ENCODE measurements around the gene APOE. TPM values are rescaled to one million over a fixed set of nuclear protein-coding genes. Genes with fewer than 3 reads are reported as not detected.
"Not testable (repeated sequence)": the region's sequence is repeated elsewhere in the genome, so short reads cannot be mapped to it uniquely, and the experiment has no call there.

APOE gene
- total RNA-seq, 4 donors from 2014 or later = 199 to 635 (median 313) TPM

DNA sequence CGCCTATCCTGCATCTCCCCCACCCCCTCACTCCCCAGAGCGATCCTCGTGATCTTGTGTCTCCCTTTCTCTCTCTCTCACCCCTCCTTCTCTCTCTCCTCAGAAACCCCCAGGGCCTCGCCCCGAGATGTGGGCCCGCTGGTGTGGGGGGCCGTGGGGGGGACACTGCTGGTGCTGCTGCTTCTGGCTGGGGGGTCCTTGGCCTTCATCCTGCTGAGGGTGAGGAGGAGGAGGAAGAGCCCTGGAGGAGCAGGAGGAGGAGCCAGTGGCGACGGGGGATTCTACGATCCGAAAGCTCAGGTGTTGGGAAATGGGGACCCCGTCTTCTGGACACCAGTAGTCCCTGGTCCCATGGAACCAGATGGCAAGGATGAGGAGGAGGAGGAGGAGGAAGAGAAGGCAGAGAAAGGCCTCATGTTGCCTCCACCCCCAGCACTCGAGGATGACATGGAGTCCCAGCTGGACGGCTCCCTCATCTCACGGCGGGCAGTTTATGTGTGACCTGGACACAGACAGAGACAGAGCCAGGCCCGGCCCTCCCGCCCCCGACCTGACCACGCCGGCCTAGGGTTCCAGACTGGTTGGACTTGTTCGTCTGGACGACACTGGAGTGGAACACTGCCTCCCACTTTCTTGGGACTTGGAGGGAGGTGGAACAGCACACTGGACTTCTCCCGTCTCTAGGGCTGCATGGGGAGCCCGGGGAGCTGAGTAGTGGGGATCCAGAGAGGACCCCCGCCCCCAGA lies 27.3 kb upstream of the APOE start:
- no peak for TF ChIP-seq CTCF (IDR thresholded peaks at IDR 0.05)
- TF ChIP-seq POLR2A (IDR thresholded peaks at IDR 0.05) = no peak
- 61 to 68% methylated on average over 22 to 24 of the region's 26 CpGs for WGBS, 2 donors
- Histone ChIP-seq H3K4me1 (peaks cover 0 to 10% of the 10 kb centered on the region in 2 donors), H3K4me3 (replicated peaks in 1 of 3) (no peak overlapping the region), H3K36me3 (peaks cover 35 to 46% of the 10 kb centered on the region in 2 donors), H3K27me3 (no peaks in the 10 kb centered on the region), H3K27ac (no peak overlapping the region), H3K9me3 (no peaks in the 10 kb centered on the region)
- intact Hi-C loops (cut with DNase I) = no loop called here
- DNase-seq = peak; percentile 44 to 54

DNA sequence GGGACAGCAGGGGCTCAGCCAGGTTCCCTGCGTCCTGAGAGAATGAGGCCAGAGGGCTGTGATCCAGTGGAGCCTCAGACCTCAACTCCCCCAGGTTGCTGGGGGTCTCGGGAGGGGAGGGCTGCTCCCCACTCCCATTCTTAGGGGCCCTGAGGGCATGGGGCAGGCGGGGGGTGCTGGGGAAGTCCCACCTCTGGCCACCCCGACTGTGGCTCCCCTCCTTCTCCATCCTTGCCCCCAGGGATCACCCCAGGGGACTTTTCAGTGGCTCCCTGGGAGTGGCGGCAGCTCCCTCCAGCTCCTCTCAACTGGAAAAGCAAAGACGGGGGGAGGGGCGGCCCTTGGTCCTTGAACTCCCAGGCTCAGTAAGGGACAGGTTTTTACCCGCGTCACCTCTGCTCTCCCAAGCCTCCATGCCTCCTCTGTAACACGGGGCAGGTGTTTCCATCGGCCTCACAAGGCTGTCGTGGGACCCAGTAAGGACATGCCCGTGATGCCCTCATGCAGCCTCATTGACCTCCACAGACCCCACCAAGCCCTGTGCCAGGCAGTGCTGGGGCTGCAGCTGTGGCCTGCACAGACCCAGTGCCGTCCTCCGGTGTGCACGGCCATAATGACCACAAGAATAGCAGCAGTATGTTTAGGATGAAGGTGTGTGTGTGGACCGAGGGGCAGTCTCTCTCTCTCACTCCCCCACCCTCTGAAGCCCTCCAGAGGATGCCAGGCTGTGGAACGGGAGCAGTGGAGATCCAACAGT lies 26.1 kb upstream of the APOE start:
- 46 to 63% methylated on average over 4 to 15 of the region's 18 CpGs for WGBS, 2 donors
- no peak overlapping the region for H3K27ac ChIP-seq
- peaks cover 28 to 35% of the 10 kb centered on the region in 2 donors for H3K36me3 ChIP-seq
- TF ChIP-seq POLR2A (IDR thresholded peaks at IDR 0.05) = no peak
- TF ChIP-seq CTCF (IDR thresholded peaks at IDR 0.05) = no peak
- H3K4me3 ChIP-seq (replicated peaks in 1 of 3) = no peak overlapping the region
- H3K4me1 ChIP-seq = peaks cover 0 to 10% of the 10 kb centered on the region in 2 donors
- no peaks in the 10 kb centered on the region for H3K9me3 ChIP-seq
- DNase-seq = peak; percentile 78
- no peaks in the 10 kb centered on the region for H3K27me3 ChIP-seq
- intact Hi-C loops (cut with DNase I) = no loop called here

DNA sequence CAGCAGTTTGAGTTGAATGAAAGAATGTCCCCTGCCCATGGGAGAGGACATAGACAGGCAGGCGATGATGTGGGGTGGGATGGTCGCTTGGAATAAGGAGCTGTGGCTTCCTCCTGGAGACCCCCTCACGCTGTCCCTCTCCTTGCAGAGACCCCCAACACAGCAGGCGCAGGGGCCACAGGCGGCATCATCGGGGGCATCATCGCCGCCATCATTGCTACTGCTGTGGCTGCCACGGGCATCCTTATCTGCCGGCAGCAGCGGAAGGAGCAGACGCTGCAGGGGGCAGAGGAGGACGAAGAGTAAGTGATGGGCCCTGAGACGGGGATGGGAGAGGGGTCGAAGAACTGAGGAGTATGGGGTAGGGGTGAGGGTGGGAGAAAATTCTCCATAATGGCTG lies 23.5 kb upstream of the APOE start:
- no peaks in the 10 kb centered on the region for H3K27me3 ChIP-seq
- no peak overlapping the region for H3K27ac ChIP-seq
- 93 to 96% methylated on average over 15 of the region's 15 CpGs for WGBS, 2 donors
- TF ChIP-seq POLR2A (IDR thresholded peaks at IDR 0.05) = no peak
- TF ChIP-seq CTCF (IDR thresholded peaks at IDR 0.05) = no peak
- H3K4me3 ChIP-seq (replicated peaks in 1 of 3) = no peak overlapping the region
- intact Hi-C loops (cut with DNase I) = no loop called here
- peaks cover 10 to 16% of the 10 kb centered on the region in 2 donors for H3K36me3 ChIP-seq
- no peaks in the 10 kb centered on the region for H3K9me3 ChIP-seq
- peaks cover 0 to 10% of the 10 kb centered on the region in 2 donors for H3K4me1 ChIP-seq
- DNase-seq = no peak

- H3K4me3 ChIP-seq (replicated peaks in 1 of 3); intact Hi-C loops (cut with DNase I); DNase-seq; H3K27ac ChIP-seq; H3K27me3 ChIP-seq; H3K4me1 ChIP-seq; H3K9me3 ChIP-seq: not testable (repeated sequence)
- peaks cover 11 to 21% of the 10 kb centered on the region in 2 donors for H3K36me3 ChIP-seq
- WGBS, 2 donors = 89 to 92% methylated on average over 19 of the region's 19 CpGs
Measured at GRCh38 chr19:44882619-44883397, 22.8 kb upstream of the APOE start.

GRCh38 chr19:44883922-44884321 lies 21.7 kb upstream of the APOE start:
- Histone ChIP-seq H3K27me3 (no peaks in the 10 kb centered on the region), H3K9me3 (no peaks in the 10 kb centered on the region), H3K4me1 (peaks cover 0 to 7% of the 10 kb centered on the region in 2 donors), H3K27ac (no peak overlapping the region), H3K36me3 (peaks cover 9 to 21% of the 10 kb centered on the region in 2 donors), H3K4me3 (replicated peaks in 1 of 3) (no peak overlapping the region)
- 88 to 96% methylated on average over 5 of the region's 5 CpGs for WGBS, 2 donors
- no peak for DNase-seq
- TF ChIP-seq CTCF (IDR thresholded peaks at IDR 0.05) = no peak
- TF ChIP-seq POLR2A (IDR thresholded peaks at IDR 0.05) = no peak
- intact Hi-C loops (cut with DNase I) = no loop called here

All from thyroid gland (tissue), 4 donors.